Lower leg skin (tissue), 4 donors: ENCODE data around the gene HSPA5. TPM values are rescaled to one million over a fixed set of nuclear protein-coding genes. Genes with fewer than 3 reads are reported as not detected.
"Not testable (repeated sequence)": the region's sequence is repeated elsewhere in the genome, so short reads cannot be mapped to it uniquely, and the experiment has no call there.

Experiments used
- DNase-seq, 2 donors: peaks; one replicate each; pipeline ENCODE4 v3.0.0-alpha.2; 2019; ENCODE audit warnings: low spot score in 2 of 2
- H3K4me3 ChIP-seq: fragments of 200-600 bp; sonication (generic); 2 replicates; pipeline ENCODE4 v1.5.1; 2017; ENCODE audit warnings: mild to moderate bottlenecking, low read depth; ENCODE audit not compliant: poor library complexity, severe bottlenecking
- CTCF ChIP-seq, 3 donors: fragments of 450-650 bp; IDR thresholded peaks; one replicate each; pipeline ENCODE4 v1.5.1; 2016; ENCODE audit warnings: antibody characterized with exemption in 3 of 3, mild to moderate bottlenecking in 3 of 3, moderate library complexity in 2 of 3
- POLR2A ChIP-seq, 2 donors: fragments of 450-650 bp; IDR thresholded peaks; one replicate each; pipeline ENCODE4 v1.6.1; 2016 to 2017; ENCODE audit warnings: antibody characterized with exemption in 2 of 2, mild to moderate bottlenecking in 1 of 2, moderate library complexity in 1 of 2
- WGBS, 2 donors: methylation state at CpG; one replicate each; pipeline ENCODE4 v1.1.5; 2018; 5-methylcytosine and 5-hydroxymethylcytosine counted together
- intact Hi-C: fragments of 100-400 bp; cut with DNase I; formaldehyde crosslinking; loops from one replicate; pipeline ENCODE4 v1.15.0; 2023; ENCODE audit warnings: low total_unique reads
- total RNA-seq, 4 donors: library from RNA; depleted of rRNA; stranded (reverse); fragments of >200 nt; gene quantifications; one replicate each; pipeline ENCODE4 v1.1.0, GENCODE V29; 2016

The HSPA5 gene
- total RNA-seq, 4 donors from 2014 or later, result 55.9 to 72.3 (median 65.7) TPM

GRCh38 chr9:125202846-125203618 is 38.1 kb downstream of the HSPA5 start:
- no peak overlapping the region for H3K4me3 ChIP-seq
- no peak for DNase-seq
- intact Hi-C loops, result no loop called here
- no peak for TF ChIP-seq POLR2A (IDR thresholded peaks at IDR 0.05)
- no peak for TF ChIP-seq CTCF (IDR thresholded peaks at IDR 0.05)
- WGBS, 2 donors, result 88 to 94% methylated on average over 1 of the region's 1 CpG

- peak within 1 kb of the TSS; percentile 61 for H3K4me3 ChIP-seq
- peak; percentile 92 to 98 for DNase-seq
- TF ChIP-seq POLR2A (IDR thresholded peaks at IDR 0.05), result no peak
- WGBS, 2 donors, result 1% methylated on average over 25 to 38 of the region's 51 CpGs
- intact Hi-C loops, result no loop called here
Observed at GRCh38 chr9:125200216-125201047, 40.7 kb downstream of the HSPA5 start, which contains the start of gene RABEPK. RABEPK (plus strand) TSS chr9:125200542; CDS start chr9:125203014, 2,472 bp downstream.

- WGBS, 2 donors, result 79 to 89% methylated on average over 1 of the region's 1 CpG
- DNase-seq, intact Hi-C loops, H3K4me3 ChIP-seq: not testable (repeated sequence)
Observed at GRCh38 chr9:125195591-125195990, 45.6 kb downstream of the HSPA5 start.

- DNase-seq, intact Hi-C loops, H3K4me3 ChIP-seq: not testable (repeated sequence)
- 79 to 95% methylated on average over 5 of the region's 5 CpGs for WGBS, 2 donors
Observed at GRCh38 chr9:125194466-125194865, 46.7 kb downstream of the HSPA5 start.

- H3K4me3 ChIP-seq, result peak overlapping the region; percentile 99
- intact Hi-C loops, result no loop called here
- no peak for TF ChIP-seq CTCF (IDR thresholded peaks at IDR 0.05)
- TF ChIP-seq POLR2A (IDR thresholded peaks at IDR 0.05), result no peak
- DNase-seq, result no peak
- WGBS, 2 donors, result 42 to 44% methylated on average over 14 of the region's 14 CpGs
Observed at GRCh38 chr9:125190361-125190801, 50.8 kb downstream of the HSPA5 start.

GRCh38 chr9:125189361-125190289 is 51.5 kb downstream of the HSPA5 start, which contains the start of gene PPP6C:
PPP6C (minus strand) TSS chr9:125189803; CDS start chr9:125189718, 85 bp downstream.
- peak within 1 kb of the TSS; percentile 99 for H3K4me3 ChIP-seq
- DNase-seq, result peak; percentile 95 to 99
- intact Hi-C loops, result no loop called here
- TF ChIP-seq CTCF (IDR thresholded peaks at IDR 0.05) (peak in 1 of 3 donors; percentile 65), POLR2A (IDR thresholded peaks at IDR 0.05) (peak in 1 of 2 donors; percentile 56)
- WGBS, 2 donors, result 0% methylated on average over 62 to 64 of the region's 82 CpGs
